Measurements from ENCODE around the gene VWA2.

The VWA2 gene

DNA sequence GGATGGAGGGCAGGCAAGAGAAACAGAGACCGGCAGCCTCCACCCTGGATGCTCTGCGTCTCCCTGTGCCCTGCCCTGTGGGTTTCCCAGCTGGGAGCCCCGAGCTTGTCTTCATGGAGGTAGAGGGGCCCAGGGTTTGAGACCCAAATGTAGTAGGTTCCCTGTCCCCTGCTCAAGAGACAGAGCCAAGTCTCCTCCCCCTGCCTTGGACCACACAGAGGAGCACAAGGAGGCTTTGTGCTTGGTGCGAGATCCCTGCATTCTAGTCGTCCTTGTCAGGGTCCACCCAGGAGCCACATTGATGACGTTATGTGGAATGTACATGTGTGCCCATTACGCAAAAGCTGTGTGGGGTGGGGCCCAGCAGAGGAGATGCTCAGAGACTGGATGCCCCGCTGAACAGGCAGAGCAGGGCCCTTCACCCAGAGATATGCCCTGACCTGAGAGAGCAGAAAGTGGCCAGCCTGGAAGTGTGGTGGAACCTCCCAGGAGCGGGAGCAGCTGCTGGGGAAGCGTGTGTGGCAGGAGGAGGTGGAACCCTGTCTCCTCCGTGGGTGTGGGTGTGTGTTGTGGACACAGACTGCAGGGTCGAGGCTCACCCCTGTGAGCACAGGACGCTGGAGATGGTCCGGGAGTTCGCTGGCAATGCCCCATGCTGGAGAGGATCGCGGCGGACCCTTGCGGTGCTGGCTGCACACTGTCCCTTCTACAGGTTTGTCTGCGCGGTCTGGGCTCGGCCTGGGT lies 39.3 kb downstream of the VWA2 start:
- DNase-seq (ENCODE audit: low spot score), result no peak

DNA sequence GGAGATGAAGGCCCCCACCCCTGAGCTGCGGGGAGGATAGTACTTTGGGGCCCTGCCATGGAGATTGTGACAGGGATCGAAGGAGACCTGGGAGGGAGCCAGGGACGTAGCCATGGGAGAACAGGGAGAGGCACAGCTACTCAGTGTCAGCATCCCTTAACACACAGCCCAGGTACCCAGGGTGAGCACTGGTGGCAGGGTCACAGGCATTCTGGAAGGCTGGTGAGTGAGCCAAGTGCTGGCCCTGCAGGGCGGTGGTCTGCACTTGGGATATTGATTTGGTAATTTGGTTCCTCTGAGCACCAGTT lies 39.8 kb downstream of the VWA2 start:
- no peak for DNase-seq (ENCODE audit: low spot score)

DNA sequence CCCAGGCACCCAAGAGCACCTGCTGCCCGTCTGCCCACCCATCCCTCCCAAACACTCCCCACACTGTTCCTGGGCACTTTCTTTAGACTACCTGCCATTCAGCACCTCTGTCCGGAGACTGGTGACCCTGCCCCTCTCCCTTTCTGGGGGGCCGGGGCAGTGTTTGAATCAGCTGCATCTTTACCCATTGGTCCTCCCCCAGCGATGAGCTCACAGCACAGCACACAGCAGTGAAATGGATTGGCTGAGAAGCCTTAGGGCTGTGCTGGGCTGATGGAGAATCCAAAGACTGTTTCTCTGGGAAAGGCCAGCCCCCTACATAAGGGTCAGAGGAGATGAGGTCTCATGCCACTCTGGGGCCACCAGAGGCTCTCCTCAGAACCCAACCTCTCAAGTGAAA lies 40.2 kb downstream of the VWA2 start:
- no peak for DNase-seq (ENCODE audit: low spot score)

DNA sequence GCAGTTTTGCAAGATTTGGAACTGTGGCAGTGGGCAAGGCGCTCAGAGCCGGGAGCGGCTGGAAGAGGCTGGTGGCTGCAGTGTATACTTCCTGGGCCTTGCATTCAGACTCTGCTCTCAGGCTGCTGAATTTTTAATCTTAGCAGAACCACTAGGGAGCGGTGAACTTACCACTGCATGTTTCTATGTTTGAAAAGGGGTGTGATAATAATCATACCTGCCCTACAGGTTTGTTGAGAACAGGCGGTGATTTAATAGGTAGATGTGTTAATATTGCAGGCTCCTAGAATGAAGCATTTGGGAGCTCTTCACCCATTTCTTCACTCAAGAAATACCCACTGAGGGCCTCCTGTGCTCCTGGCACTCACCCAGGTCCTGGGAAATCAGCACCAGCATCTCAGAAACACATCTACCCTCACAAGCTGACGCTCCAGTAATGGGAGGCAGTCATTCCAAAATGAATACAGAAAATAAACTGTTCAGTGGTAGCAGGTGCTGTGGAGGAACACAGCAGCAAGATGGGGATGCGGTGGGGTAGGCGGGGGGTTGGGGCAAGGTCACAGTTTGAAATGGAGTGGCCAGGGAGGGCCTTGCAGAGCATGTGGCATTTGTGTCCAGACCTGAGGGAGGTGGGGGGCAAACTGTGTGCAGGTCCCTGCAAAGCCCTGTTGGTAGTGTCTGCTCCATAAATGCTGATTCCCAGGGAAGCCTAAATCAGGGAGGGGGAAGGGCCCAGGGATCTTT lies 41.0 kb downstream of the VWA2 start:
- no peak for DNase-seq (ENCODE audit: low spot score)

DNA sequence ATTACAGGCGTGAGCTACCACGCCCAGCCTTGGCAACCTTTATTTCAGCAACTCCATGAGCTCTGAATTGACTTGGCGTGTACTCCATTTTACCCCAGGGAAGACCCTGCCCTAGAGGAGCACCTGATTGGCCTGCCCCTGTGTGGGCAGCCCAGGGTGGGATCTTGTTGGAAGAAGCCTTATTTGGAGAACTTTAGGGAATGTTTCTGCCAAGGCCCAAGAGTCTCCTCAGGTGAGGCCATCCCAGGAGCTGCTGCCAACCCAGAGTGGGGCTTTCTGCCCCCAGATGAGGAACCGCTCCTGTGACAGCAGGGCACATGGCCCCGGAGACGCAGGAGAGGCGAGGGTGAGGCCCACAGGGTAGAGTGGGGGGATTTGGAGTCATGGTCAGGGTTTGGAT lies 42.0 kb downstream of the VWA2 start:
- DNase-seq (ENCODE audit: low spot score), result no peak

DNA sequence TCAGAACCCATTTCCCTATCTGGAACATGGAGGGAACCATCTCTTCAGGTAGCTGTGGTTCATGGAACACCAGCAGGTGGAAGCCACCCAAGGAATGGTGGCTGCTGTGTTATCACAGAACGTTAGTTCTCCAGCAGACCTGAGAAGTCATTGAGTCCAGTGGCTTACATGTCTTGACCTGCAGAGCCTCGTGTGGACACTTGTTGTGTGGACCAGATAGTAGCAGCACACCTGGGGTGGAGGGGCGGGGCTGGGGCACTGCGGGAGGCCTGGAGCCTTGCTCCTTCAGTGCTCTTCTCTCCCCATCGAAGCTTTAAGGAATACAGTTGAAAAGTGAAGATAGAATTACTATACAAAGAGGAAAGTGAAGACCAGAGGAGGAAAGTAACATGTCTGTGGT lies 42.4 kb downstream of the VWA2 start:
- DNase-seq (ENCODE audit: low spot score), result no peak

DNA sequence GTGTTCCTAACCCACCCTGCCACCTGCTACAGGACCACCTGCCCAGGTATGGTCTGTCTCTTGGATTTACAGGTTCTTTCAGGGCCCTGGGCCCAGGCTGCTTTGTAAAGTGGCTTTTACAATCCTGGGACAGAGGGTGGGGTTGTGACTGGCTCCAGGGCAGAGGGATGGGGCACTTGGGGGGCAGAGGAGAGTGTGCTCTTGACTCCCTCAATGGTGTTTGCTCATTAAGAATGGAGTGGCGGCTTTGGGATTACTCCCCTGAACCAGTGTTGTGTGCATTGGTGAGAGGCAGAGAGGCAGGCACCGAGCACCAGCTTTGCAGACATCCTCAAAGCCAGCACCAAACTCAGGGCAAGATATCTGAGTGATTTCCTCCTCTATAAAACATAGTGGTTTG lies 43.5 kb downstream of the VWA2 start:
- no peak for DNase-seq (ENCODE audit: low spot score)

DNA sequence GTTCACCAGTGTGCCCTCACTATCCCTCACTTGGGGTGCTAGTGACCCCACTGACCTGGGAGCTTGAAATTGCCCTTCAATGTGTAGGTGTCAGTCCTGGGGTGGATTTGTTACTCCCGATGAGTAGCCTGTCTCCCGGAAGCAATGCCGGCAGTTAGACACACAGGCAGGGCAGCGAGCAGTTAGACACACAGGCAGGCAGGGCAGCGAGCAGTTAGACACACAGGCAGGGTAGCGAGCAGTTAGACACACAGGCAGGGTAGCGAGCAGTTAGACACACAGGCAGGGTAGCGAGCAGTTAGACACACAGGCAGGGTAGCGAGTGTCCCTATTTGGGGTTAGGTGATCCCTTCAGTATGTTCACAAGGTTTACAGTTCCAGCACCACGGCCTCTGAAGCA lies 44.0 kb downstream of the VWA2 start:
- DNase-seq (ENCODE audit: low spot score), result no peak

DNA sequence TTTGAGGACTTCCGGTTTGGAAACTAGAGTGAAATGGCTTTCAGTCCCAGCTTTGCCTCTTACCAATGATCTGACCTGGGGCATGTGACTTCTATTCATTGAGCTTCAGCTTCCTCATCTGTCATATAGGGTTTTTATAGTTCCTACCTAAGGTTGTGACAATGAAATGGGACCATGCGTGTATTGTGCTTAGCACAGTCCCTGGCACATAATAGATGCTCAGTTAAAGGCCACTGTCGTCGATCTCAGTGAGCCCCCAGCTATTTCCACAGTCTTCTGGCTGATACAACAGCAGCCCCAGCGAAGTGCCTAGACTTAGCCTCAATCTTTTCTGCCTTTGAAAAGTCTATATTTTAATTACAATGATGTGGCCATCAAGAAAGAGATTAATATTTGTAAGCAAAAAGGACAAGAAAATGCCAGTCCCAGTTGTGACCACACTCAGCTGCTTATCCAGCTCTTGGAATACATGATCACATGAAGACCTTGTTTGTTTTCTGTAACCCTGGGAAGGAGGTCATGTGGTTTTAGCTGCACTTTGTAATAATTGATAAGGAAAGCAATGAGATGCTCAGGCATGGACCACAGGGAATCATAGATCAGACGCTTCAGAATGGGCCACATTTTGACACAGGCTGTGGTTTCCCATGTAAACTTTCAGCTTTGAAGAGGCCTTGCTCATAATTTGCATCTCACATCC lies 44.6 kb downstream of the VWA2 start:
- DNase-seq (ENCODE audit: low spot score), result no peak

DNA sequence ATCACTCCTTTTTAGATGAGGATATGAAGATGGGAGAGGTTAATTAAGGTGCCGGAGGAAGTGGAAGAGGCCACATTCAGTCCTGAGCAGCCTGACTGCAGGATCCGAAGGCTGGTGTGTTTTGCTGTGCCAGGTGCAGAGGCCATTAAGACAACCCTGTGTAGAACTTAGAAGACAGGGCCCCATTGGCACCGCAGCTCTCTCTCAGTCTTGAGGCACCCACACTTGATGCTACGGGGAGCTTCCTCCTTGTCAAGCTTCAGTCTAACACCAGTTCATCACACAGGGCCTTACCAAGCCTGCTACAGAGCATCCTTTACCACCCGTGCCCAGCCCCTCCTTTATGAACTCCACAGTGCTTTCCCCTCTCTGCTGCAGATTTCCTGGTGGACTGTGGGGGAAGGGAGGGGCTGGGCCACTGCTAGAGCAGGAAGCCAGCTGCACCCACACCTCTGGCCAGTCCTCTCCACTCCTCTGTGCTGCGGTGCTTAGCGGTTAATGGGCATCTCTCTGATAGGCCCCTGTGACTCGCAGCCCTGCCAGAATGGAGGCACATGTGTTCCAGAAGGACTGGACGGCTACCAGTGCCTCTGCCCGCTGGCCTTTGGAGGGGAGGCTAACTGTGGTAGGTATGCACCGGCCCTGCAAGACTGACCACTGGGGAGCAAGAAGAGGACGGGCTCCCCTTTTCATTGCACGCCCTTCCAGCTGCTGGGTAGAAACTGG lies 45.5 kb downstream of the VWA2 start:
- no peak for DNase-seq (ENCODE audit: low spot score)

DNA sequence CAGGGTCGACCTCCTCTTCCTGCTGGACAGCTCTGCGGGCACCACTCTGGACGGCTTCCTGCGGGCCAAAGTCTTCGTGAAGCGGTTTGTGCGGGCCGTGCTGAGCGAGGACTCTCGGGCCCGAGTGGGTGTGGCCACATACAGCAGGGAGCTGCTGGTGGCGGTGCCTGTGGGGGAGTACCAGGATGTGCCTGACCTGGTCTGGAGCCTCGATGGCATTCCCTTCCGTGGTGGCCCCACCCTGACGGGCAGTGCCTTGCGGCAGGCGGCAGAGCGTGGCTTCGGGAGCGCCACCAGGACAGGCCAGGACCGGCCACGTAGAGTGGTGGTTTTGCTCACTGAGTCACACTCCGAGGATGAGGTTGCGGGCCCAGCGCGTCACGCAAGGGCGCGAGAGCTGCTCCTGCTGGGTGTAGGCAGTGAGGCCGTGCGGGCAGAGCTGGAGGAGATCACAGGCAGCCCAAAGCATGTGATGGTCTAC lies 46.9 kb downstream of the VWA2 start:
- DNase-seq (ENCODE audit: low spot score), result no peak

DNA sequence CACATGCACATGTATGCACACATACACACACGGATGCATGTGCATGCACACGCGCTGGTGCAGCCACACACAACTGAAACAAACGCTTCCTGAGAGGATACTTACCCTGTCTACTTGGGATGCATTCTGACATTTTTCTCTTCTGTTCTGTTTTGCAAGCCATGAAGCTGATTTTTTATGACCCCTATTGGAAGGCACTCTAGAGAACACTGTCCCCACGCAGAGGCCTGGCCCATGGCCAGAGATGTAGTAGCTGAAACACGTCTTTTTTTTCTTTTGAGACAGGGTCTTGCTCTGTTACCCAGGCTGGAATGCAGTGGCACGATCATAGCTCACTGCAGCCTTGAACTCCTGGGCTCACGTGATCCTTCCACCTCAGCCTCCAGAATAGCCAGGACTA lies 47.9 kb downstream of the VWA2 start:
- DNase-seq (ENCODE audit: low spot score), result no peak

DNA sequence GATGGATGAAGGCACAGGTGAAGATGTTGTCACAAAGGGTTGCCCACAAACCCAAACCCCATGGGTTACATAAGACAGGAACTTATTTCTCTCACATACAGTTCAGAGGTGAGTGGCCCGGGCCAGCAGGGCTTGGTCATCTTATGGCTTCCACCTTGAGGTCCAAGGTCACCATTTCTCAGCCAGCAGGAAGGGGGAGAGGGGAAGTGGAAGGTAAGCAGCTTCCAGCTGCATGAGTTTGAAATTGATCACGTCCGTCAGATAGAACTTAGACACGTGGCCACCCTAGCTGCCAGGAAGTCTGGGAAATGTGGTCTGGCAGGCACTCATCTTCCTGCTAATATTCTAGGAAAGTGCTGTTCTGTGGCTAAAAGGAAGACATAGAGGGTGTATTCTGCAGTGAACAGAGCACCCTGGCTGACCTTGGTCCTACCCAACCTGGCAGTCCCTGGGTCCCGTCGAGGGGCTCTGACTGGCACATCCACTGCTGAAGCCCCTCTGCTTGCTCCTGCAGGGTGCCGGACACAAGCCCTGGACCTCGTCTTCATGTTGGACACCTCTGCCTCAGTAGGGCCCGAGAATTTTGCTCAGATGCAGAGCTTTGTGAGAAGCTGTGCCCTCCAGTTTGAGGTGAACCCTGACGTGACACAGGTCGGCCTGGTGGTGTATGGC lies 49.5 kb downstream of the VWA2 start:
- DNase-seq (ENCODE audit: low spot score), result no peak

DNA sequence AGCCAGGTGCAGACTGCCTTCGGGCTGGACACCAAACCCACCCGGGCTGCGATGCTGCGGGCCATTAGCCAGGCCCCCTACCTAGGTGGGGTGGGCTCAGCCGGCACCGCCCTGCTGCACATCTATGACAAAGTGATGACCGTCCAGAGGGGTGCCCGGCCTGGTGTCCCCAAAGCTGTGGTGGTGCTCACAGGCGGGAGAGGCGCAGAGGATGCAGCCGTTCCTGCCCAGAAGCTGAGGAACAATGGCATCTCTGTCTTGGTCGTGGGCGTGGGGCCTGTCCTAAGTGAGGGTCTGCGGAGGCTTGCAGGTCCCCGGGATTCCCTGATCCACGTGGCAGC lies 50.0 kb downstream of the VWA2 start:
- no peak for DNase-seq (ENCODE audit: low spot score)

DNA sequence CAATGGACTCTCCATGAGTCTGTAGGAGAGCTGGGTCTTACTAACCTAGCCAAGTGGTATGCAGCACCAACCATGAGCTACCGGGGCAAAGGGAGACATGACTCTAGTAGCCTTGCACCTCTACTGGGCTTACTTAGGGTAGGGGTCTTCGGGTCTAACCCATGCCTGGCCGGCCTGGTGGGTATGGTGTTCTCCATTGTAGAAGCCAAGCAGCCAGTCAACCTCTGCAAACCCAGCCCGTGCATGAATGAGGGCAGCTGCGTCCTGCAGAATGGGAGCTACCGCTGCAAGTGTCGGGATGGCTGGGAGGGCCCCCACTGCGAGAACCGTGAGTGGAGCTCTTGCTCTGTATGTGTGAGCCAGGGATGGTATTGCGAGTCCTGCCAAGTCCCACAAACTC lies 51.0 kb downstream of the VWA2 start:
- DNase-seq (ENCODE audit: low spot score), result no peak

DNA sequence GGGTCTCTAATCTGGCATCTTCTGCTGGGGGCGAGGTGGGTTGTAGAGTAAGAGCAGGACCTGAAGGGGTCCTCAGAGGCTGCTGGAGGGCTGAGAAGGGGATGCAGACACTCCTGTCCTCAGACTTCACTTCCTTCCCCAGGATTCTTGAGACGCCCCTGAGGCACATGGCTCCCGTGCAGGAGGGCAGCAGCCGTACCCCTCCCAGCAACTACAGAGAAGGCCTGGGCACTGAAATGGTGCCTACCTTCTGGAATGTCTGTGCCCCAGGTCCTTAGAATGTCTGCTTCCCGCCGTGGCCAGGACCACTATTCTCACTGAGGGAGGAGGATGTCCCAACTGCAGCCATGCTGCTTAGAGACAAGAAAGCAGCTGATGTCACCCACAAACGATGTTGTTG lies 52.0 kb downstream of the VWA2 start:
- no peak for DNase-seq (ENCODE audit: low spot score)

DNA sequence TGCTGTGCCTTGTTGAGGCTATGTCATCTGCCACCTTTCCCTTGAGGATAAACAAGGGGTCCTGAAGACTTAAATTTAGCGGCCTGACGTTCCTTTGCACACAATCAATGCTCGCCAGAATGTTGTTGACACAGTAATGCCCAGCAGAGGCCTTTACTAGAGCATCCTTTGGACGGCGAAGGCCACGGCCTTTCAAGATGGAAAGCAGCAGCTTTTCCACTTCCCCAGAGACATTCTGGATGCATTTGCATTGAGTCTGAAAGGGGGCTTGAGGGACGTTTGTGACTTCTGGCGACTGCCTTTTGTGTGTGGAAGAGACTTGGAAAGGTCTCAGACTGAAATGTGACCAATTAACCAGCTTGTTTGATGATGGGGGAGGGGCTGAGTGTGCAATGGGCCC lies 52.5 kb downstream of the VWA2 start:
- DNase-seq (ENCODE audit: low spot score), result no peak

DNA sequence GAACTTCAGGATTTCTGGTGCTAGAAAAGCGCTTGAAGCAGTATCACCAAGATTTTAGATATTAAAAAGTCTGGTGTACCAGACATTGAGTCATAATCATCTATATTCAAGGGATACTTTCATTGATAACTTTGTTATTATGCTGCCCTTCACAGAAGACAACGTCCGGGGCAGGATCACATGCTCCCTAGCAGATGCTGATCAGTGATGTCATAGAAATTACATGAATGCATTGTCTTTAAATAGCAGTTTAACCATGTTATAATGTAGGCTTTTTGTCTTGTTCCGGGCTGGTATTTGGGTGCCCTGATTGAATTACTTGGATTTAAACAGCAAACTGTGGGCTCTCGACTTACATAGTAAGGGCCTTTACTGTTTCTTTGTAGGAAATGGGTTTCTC lies 54.0 kb downstream of the VWA2 start:
- no peak for DNase-seq (ENCODE audit: low spot score)

DNA sequence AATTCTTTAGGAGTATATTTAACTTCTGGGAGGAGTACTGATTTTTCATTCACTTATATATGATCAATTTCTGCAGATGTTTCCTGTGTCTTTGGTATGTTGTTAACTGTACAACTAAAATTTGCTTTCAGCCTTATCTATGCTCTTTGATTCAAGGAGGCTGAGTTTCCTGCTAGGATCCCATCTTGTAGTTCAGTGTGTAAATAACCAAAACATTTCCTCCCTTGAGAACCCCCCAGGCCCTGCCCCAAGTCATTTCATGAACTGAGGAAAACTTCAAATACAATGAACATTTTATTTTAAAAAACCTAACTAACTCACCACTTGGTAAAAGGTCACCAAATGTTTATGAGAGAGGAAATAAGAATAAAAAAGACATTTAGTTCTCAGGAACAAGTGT lies 55.5 kb downstream of the VWA2 start:
- no peak for DNase-seq (ENCODE audit: low spot score)

DNA sequence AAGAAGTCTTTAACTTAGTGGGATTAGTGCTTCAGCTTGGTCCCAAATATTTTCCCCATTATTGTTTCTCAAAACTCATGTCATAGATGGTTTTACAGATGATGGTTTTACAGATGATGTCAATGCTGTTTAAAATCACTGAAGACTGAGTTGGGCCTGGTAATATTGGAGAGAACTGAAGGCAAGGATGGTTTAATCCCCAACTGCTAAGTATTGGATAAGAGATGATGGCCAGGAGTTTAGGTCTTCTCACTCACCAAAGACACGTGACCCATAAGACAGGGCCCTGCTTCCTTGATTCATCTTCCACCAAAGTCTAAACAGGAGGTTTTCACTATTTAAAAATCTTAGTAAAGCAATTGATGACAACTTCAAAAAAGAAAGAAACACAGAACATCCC lies 56.3 kb downstream of the VWA2 start:
- no peak for DNase-seq (ENCODE audit: low spot score)

DNA sequence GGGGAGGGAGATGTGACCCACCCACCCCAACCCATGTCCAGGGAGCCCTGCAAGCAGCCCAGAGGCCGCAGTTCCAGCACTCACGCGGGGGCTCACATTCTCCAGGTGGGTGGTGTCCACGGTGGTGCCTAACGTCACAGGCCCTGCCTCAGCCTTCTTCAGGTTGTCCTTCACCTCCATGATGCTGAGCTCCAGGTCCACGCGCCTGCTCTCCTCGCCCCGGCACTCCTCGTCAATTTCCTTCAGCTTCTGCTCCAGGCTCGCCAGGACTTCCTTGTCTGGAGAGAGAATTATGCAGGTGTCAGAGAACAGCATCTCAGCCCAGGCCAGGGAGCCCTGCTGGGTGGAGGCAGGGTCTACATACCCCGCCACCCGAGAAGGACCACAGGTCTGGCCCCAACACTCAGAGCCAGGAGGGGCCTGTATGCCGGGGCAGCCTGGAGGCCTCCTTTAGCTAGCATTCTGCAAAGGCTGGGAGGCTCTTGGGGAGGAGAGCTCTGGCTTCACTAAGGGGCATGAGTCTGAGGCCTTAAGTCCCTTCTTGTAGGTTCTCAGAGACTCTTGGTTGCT lies 58.2 kb downstream of the VWA2 start:
- DNase-seq (ENCODE audit: low spot score), result no peak

Data from GM03348 (cell line).